ENCODE measurements around the gene SMPD3. TPM values are rescaled to one million over a fixed set of nuclear protein-coding genes. Genes with fewer than 3 reads are reported as not detected.
"Not testable (repeated sequence)": the region's sequence is repeated elsewhere in the genome, so short reads cannot be mapped to it uniquely, and the experiment has no call there.

SMPD3 gene
- polyA plus RNA-seq (2013, experiment 1 of 2; ENCODE audit: insufficient read length), result 0.20 TPM
- polyA plus RNA-seq (2013, experiment 2 of 2; ENCODE audit: insufficient read length), result 0.13 TPM

DNA sequence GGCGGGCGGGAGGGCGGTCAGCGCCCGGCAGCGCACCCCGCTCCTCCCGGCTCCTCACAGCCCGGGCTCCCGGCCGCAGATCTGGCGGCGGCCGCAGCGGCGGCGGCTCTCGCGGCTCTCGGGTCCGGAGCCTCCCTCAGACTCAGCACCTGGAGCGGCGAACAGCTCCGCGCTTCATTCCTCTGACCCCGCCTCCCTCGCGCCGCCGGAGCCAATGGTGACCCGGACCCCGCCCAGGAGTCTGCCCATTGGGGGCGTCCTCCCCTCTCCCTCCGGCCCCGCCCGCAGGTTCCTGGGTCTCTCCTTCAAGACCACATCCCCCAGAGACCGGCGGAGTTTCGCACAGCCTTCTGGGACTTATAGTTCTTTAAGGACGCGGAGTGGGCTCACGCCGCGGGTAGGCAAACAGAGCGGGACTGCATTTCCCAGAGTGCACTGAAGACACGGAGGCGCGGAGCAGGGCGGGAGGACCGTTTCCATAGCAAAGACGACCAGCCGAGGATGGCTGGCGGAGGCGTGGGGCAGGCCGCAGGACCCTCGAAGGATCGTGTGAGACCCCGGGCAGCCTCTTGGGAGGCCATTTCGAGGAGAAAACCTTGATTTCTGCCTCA lies at the start of gene SMPD3:
Gene SMPD3, minus strand, starts transcription at position 149 of the 611 bp plus-strand sequence. CDS start 76,327 bp downstream, outside the sequence.
- peak; percentile 100 for DNase-seq

DNA sequence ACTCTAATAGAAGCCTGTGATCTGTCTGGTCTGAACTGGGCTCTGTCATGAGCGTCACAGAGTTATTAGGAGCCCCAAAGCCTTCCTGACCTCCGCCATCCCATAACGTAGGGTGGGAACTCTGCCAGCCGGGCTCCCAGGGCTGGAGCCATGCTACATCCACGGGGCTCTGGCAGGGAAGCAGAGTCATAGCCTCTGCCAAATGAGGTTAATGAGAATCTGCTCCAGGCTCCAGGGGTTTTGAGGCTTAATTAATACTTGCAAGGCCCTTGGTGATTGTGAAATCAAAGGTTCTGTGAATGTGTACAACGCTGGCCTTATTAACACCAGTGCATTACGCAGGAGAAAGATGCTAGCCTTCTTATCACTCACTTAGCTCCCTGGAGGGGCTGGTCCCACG lies 48.4 kb upstream of the SMPD3 start:
- DNase-seq, result no peak

DNA sequence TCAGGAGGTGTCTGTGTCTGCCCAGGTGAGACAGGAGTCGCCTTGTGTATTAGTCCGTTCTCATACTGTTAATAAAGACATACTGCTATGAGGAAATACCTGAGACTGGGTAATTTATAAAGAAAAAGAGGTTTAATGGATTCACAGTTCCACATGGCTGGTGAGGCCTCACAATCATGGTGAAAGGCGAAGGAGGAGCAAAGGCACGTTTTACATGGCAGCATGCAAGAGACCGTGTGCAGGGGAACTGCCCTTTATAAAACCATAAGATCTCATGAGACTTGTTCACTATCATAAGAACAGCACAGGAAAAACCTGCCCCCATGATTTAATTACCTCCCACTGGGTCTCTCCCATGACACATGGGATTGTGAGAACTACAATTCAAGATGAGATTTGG lies 46.0 kb upstream of the SMPD3 start:
- DNase-seq, result not testable (repeated sequence)

DNA sequence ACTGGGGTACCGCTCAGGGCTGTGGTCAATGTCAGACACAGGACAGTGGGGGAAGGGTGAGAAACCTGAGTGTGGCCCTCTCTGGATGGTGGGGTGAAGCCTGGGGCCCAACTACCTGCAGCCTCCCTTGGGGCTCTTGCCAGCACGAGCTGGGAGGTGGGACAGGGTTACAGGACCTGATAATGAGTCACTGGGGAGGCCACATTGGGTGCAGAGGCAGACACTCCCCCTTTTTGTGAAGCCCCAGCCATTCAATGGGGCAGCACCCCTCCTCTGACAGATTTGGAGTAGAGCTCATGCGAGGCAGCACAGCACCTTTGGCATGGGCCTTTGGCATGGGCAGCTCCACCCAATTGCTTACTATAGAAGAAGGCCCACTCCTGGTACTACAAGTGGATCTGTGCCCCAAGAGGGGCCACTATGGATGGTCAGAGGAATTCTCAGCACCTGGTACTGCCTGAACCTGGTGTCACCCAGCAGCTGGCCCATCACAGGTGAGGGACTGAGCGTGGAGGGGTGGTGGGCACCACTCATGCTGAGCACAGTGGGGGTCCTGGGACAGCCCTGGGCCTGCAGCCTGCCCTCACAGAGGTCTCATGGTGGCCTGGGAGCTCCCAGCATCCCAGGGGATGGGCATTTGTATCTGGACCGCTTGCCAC lies 45.2 kb upstream of the SMPD3 start:
- DNase-seq, result no peak

DNA sequence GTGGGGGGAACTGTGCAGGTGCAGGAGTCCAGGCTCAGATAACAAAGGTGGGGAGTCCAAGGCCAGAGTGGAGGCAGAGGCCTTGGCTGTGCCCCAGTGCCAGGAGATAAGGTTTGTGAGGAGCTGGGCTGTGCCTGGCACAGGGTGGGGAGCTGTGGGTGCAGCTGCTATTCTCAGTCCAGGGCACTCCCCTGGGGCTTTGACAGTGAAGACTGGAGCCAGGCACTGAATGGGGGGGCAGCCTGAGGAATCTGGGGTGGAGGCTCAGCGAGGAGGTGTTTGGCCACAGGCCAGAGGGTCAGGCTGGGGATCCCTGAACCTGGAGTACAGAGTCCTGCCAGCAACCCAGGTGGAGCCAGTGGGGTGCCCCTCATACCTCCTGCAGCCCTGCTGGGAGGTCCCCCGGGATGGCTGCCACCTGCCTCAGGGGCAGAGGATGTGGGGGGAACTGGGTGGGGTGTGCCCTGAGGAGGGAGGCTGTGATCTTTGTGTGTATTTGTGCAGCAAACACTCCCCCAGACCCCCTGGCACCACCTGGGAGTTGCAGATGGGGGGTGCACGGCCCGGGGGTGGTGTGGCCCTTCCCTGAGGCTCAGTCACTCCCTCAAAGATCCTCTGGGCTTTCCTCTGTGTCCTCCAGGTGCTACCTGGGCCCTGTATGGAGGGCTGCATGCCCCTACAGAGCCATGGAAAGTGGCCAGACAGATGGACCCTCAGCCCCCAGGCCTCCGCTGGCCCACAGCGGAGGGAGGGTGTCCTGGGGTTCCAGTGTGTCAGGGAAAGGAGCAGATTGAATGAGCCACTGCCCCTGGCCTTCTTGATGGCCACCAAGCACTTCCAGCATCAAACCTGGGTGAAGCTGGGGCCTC lies 44.5 kb upstream of the SMPD3 start:
- DNase-seq, result no peak

DNA sequence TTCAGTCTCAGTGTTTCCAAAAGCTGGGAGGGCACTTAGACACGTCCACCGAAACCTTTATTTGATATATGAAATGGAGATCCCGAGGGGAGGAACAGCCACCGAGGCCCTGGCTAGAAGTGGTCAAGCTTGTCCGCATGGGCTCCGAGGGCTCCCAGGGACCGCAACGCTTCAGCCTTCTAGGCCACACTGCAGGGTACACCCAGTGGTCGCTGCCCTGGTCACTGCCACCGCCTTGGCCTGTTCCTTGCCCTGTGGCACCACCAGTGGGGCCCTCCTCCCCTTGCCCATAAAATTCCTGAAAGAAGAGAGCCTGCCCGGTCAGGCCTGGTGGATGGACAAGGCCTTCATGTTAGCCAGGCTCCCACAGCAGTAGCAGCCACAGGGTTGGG lies 43.8 kb upstream of the SMPD3 start:
- DNase-seq, result no peak

DNA sequence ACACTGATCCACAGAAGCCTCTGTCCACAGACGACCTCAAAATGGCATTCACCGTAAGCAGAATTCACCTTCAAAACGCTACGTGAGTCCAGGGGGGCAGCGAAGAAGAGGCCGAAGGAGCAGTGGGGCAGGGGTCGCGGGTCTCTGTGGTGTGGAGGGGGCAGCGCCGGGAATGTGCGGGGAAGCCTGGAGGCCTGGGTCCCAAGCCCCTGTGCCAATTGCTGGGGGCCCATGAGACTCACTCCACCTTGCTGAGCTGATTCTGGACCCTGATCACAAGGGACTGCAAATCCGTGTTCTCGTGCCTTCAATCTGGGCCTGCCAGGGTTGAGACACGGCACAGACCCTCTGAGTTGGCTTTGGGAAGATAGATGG lies 43.3 kb upstream of the SMPD3 start:
- no peak for DNase-seq

DNA sequence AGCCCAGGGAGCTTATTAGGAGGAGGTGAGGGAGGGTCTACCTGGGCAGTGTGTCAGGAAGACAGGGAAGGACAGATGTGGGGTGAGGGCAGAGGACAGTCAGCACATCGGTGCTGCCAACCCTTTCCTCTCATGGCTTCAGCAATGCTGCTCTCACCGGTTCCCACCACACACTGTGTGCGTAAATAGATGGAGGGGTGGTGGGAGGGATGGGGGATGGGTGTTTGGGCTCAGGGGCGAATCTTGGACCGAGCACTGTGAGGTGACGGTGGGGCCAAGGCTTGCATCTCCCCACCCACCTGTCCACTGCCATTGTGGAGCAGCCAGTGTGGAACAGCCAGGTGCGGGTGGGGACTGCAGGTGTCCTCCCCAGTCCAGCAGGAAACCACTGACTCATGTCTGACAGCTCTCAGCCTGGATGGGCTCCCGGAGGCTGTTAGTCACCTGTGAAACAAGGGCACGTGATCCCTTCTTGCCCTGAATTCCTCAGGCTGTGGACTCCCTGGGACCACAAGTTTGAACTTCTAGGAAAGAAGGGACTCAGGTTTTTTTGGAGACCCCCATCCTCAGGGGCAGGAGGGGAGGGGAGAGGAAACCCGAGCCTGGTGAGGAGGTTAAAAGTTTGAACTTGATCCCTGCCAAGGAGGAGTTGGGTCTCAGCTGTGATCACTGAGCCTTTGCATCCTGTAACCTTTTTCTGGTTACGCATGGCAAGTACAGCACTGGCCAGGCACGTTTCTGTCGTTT lies 42.7 kb upstream of the SMPD3 start:
- DNase-seq, result peak; percentile 11

DNA sequence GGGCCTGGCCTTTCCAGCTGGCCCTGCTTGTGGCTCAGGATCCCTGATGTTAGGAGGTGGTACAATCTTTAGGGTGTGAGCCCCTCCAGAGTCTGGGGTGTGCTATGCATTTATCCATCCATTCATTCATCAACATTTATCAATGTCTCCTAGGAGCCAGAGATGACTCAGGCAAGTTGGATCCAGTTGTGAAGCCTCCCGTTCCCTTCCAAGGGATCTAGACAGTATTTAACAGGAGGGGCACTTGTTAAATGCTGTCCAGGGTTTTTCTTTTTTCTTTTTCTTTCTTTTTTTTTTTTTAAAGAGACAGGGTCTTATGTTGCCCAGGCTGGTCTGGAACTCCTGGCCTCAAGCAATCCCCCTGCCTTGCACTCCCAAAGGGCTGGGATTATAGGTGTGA lies 42.0 kb upstream of the SMPD3 start:
- DNase-seq, result no peak

DNA sequence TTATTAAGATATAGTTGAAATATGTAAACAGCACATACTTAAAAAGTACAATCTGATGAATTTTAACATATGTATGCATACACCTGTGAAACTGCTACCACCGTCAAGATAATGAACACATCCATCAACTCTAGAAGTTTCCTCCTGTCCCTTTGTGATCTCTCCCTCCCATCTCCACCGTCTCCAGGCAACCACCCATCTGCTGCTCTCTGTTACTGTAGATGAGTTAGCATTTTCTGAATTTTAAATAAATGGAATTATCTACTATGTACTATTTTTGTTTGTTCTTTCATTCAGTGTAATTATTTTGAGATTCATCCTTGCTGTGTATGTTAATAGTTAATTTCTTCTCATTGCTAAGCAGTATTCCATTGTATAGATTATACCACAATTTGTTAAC lies 40.2 kb upstream of the SMPD3 start:
- no peak for DNase-seq

DNA sequence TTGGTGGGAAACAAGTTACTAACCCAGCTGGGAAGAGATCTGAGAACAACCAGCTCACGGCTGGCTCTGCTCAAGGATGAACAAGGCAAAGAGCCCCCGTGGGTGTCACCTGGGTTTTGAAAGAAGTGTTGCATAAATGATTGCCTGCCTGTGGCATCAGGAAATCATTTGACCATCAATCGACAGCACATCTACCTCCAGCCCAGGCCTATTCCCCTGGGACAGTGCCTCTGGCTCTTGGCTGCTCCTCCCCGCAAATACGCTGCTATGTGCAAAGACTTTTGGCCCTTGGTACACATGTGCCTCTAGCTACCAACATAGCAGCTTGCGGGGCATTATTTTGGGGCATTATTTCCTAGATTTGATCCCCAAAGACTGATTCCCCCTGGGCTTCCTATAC lies 39.4 kb upstream of the SMPD3 start:
- no peak for DNase-seq

DNA sequence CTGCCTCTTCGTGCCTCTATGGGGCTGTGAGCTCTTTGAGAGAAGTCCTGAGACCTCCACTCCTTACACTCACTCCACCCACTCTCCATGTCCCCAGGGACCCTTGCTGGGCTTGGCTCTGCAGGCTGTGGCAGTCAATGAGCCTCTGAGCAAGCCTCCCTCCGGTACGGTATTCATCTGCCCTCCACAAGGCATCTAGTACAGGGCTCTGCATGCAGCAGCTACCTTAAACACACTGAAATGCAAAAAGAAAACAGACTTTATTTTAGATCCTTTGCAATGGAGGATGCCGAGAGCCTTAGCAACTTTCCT lies 38.9 kb upstream of the SMPD3 start:
- DNase-seq, result no peak

DNA sequence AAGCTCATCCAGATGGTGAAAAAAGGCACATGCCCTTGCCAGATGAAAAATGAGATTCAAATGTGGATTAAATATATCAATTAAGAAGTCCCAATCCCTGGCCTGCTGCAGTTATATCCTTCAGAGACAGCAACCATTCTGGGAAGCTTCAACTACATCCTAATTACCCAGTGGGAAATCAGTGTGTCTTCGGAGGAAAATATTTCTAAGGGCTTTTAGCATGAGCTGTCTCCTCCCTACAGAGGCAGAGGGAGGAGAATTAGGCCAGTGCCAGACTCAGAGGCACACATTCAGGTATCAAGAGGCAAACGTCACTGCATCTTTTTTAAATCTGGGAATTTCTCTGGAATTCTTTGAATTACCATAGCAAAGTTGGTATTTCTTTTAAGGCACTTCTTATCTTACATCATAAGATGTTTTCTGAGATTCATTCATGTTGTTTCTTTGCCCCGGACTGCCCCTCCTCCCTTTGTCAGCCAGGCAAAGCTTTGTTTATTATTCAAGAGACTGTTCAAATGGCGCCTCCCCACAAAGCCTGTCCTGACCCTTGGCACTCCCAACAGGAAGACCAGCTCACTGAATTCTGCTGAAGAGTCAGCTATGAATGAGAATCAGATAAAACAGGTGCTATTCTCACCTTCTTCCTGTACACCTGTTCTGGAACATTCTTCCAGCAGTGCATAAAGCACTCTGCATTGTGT lies 38.3 kb upstream of the SMPD3 start:
- no peak for DNase-seq

DNA sequence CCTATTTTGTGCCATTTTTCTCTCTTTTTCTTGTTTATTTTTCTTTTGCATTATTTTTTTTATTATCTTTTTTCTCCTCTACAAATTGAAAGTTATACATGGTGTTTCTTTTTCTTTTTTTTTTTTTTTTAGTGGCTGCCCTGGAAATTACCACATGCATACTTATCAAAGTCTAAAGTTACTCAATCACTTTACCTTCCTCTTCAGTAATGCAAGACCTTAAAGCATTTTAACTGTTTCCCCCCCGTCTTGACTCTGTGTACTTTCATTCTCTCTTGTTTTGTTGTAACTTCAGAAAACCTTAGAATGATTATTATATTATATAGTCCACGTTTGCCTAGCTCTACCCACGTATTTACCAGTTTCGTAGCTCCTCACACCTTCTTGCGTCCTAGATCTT lies 33.3 kb upstream of the SMPD3 start:
- DNase-seq, result no peak

DNA sequence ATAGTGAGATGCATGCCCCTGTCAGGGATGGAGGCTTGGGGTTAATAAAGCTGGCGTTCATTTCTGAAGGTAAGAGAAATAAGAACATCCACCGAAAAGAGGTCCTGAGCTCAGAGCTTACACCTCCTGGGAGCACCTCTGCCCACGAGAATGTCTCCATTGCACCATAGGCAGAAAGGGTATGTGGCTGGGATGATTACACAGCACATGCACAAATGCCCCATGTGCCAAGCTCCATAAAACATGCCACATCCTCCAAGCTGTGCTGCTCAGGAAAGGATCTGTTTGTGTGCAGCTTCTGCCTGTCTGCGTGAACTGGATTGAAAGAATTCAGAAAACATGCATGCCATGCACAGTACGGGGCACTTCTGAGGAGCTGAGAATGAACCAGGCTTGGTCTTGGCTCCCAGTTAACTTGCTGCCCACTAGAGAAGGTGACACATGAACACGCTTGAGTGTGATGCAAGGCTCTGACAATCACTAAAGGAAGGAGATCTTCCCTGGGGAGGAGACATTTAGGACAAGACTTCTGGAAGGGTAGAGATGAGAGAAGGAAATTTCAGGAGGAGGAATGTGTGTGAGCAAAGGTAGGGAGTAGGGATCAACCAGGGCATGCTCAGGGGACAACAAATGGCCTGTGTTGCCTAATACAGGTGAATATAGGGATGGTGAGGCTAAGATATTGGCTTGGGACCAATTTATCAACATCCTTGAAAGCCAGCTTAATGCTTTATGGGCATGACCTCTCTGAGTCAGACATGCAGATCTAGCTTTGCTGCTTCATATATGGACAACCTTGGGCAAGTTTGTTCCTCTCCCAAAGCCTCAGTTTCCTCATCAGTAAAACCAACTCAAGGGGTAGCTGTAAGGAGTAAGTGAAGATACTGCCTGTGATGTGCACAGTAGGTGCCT lies 32.0 kb upstream of the SMPD3 start:
- no peak for DNase-seq

DNA sequence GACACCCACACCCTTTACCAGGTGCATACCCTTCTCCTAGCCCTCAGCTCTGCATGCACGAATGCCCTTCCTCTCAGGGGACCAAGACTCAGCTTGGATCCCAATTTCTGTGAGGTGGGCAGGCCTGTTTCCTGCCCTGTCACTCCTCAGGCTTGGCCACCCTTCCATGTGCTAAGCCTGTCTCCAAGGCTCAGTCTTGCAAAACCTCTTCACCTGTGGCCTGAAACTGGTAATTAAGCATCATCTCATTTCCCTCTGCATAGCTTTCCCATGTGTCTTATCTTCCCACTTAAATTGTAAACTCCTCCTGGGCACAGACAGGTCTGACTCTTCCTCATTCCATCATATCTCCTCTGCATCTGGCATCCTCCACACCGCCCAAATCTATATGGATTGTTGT lies 31.0 kb upstream of the SMPD3 start:
- DNase-seq, result no peak

DNA sequence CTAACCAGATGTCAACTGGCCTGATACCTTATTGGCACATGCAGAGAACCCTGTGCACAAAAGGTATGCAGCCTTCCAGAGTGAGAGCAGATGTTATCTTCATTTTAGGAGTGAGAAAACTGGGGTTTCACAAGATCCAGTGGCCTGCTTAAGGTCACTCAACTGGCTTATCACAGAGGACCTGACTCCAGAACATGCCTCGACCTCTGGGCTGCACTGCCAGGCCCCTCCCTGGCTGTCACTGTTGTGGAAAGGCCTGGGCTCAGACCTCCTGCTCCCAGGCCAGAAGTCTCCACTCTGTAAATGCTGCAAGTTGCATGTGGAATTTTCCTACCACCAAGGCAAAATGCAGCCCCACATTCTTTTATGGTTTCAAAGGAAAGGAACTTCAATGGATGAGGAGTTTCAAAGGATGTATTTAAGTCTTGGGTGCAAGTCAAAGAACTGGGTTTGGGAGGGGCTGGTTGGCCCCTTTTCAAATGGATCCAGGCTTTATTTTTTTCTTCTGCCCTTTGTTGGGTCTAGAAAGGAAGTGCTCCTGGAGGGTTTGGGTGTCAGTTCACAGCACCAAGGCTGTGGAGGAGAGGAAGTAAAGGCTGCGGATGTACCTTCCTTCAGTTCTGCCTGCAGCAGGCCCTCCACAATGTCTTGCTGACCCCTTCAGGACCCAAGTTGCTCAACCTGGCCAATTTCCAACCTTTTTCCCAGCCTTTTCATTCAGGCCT lies 30.4 kb upstream of the SMPD3 start:
- DNase-seq, result no peak

DNA sequence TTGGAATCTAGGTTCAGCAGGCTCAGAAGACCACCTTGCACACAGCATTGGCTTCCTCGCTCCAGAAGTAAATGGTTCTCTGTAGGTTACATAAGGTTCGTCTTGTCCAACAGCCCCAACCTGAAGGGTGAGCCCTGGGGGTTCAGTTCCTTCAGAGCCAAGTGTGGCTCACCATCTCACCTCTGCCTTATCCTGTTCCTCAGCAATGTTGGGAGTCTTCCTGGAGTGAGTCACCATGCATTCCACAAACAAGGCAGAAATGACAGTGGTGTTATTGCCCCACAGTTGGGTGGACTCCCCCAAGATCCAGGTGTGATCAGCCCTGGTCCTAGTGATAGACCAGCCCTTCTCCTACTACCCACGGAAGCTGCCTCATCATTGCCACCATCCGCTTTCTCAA lies 26.8 kb upstream of the SMPD3 start:
- no peak for DNase-seq

DNA sequence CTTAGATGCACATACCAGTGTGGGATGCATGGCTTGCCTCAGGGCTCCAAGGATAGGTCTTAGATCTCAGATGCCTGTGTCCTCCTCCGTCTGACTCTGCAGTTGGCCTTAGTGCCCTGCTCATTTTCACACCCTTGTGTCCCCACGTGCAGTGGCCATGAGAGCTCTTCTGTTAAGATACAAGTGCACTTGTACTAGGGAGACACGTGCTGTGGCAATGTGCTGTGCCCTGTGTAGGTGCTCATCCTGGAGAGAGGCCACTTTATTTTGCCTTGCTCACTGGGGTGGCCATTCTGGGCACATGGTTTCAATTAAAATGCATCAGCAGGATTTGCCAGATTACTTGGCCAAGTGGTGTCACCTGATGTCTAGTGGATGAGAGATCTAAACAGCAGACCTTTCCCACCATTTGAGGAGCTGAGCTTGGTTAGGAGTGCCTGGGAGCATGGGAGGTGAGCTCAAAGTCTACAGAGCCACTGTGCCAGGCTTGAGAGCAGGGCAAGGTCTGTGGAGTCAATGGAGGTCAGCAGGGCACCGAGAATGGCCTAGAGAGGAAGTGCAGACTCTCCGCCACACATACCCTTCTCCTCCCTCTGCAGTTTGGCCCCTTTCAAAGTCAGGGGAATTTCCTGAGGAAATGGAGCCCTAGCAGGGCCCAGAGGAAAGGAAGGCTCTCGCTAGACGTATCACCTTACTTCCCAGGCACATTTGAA lies 25.2 kb upstream of the SMPD3 start:
- DNase-seq, result no peak

DNA sequence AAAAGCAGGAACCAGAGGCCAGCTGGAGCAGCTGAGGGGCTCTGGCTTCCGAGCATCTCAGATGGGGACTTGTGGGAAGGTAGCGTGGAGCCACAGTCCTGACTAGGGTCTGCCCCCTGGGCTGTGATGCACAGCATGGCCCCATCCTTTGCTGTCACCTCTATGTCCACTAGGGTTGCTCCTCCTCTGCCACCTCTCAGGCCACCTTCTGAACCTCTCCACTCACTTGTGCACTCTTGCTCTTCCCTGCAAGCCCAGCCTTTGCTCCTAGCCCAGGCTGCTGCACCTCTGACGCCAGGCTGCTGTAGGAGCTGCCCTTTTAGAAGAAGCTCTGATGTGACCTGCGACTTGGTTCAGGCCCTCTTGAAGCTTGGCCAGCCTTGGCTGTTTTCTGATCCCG lies 24.3 kb upstream of the SMPD3 start:
- DNase-seq, result no peak
